GM19099 (cell line): ENCODE data around the gene SLC6A3.

Source experiments
- POLR2A ChIP-seq: IDR thresholded peaks from 3 replicates; pipeline ENCODE4 v1.6.1; 2011; ENCODE audit warnings: low read depth; ENCODE audit not compliant: insufficient read length; ENCODE audit errors: extremely low read depth

SLC6A3 gene

DNA sequence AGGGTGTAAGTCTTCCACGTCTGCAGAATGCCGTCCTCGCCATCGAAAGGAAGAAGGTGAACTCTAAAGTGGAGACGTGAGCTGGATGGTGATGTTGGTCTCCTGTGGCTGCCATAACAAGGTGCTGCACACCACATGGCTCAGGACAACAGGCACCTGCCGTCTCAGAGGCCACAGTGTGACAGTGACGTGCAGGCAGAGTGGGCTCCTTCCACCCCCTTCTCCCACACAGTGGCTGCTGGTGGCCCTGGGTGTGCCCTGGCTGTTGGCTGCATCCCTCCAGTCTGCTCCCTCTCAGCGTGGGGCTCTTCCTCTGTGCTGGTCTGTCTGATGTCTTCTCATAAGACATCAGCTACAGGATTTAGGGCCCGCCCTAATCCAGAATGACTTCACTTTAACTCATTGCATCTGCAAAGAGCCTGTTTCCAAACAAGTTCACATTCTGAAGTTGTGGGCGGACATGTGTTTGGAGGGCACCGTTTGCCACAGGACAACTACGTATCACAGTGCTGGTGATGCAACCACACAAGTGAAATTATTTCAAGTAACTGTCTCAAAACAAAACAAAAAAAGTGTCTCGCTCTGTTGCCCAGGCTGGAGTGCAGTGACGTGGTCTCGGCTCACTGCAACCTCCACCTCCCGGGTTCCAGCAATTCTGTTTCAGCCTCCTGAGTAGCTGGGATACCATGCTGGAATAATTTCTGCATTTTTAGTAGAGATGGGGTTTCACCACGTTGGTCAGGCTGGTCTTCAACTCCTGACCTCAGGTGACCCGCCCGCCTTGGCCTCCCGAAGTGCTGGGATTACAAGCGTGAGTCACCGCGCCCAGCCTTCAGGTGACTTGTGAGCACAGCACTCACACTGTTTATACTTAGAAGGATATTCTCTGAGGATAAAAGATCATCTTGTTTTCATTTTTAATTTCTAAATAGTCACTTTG, 69.1 kb downstream of the SLC6A3 start:
- TF ChIP-seq POLR2A: no peak

DNA sequence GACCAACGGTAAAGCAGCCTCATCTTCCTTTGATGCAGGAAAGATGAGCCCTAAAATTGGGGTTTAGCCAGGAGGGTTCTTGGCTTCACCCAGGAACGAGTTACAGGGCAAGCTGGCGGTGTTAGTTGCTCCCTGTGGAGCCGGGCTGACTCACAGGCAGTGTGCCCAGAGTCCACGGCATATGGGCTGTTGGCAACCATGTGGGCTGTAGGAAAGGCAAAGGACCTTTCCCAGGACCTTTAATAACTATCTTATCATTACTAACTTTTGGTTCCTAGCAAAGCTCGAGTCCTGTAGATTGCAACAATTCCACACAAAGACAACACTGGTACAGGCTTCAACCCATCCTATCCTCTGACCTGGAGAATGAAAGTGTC, 70.6 kb downstream of the SLC6A3 start:
- no peak for TF ChIP-seq POLR2A

DNA sequence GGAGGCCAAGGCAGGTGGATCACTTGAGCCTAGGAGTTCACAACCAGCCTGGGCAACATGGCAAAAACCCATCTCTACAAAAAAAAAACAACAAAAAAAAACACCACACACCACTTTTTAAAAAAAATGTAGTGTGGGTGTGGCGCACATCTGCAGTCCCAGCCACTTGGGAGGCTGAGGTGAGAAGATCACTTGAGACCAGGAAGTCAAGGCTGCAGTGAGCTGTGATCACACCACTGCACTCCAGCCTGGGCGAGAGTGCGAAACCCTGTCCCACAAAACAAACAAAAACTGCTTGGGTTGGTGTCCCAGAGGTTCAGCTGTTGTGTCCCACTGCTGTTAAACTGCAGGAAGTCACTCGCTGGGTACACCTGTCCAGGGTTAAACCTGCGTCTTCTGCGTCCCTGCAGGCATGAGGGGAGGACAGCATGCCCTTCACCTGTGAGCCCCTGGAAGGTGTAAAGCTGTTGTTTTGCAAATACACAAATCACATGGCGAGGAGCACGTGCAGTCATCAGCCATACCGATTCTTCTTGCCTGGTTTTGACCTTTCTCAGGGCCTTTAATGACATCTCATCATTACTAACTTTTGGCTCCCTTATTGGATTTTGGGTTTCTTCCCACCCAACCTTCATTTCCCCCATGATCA, 71.1 kb downstream of the SLC6A3 start:
- no peak for TF ChIP-seq POLR2A

DNA sequence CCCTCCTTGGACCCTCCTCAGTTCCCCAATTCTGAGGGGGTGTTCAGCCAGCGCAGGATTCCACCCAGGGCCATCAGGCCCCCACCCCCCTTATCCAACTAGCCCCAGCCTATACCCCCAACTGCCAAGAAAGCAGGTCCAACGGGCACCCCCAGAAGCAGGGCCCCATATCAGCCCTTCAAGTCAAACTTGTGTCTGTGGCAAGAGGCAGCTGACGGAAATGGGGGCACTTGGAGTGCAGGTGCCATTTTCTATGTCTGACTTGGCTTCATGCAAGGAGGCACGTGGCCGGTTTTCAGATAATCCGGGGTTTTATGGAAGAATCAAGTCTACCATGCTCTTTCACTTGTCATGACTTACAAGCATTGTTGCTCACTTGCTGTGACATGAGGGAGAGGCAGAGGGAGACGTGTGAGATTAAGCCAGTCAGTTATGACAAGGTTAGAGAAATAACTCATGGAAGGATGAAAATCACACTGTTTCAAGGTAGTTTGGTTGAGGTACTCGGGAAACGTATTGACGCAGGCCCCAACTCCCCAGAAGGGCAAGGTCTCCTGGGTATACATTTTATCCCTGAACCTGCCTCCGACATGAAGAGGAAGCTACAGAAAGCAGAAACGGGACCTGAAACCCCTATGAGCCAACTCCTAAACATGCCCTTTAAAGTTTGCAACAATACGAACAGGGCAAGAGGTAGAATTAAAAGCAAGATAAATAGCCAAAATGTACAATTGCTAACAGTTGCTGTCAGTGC, 73.8 kb downstream of the SLC6A3 start:
- TF ChIP-seq POLR2A: no peak

DNA sequence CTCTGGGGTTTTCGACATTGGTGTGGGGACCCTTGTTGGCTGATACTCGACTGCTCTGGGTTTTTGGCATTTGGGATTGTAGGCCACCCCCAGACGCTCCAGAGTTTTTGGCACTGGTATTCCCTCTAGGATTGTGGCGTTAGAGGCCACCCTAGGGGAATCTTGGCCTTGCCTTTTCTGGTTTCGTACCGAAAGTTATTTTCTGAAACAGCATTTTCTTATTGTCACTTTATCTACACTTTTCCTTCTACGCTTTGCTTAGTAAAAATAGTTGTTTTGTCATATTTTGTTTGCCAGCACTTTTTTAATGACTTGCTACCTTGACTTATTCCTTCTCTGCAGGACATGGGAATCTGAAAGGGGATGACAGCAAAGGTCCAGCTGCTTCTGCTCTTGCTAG, 75.2 kb downstream of the SLC6A3 start:
- TF ChIP-seq POLR2A: no peak

DNA sequence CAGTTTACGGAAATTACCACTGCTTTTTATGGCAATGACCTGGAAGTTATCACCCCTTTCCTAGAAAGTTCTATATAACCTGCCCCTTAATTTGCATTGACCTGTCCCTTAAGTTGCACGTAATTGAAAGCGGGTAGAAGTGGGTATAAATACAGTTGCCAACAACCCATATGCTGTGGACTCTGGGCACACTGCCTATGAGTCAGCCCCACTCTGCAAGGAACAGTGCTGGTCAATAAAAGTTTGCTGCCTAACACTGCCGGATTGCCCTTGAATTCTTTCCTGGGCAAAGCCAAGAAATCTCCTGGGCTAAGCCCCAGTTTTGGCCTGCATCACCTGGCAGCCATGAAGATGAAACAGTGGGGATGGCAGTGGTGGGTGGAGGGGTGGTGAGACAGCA, 76.5 kb downstream of the SLC6A3 start:
- TF ChIP-seq POLR2A: no peak

DNA sequence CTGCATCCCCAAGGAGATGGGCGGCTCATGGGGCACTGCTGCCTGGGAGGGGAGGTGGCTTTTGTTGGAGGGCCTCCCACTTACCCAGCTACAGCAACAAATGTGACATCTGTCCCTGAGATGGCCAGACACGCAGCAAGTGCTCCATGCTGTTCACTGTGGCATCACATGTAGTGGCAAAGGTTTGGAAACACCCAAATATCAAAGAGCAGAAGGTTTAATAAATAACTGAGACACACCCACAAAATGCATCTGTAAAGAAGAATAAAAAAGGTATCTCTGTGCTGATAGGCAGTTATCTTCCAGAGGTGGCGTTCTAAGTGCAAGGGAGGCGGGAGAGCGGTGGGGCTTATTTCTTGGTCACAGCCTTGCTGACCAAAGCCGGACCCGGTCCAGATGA, 77.0 kb downstream of the SLC6A3 start:
- TF ChIP-seq POLR2A: no peak

DNA sequence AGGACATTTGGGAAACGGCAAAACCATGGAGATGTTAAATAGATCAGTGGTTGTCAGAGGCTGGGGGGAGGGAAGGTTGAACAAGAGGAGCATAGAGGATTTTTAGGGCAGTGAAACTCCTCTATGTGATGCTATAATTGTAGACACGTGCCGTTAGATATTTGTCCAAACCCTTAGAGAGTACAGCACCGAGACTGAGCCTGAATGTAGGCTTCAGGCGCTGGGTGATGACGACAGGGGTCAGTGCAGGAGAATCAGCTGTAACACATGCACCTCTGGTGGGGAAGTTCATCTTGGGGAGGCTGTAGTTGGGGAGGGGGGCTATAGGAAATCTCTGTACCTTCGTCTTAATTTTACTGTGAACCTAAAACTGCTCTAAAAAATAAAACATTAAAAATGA, 78.1 kb downstream of the SLC6A3 start:
- no peak for TF ChIP-seq POLR2A

DNA sequence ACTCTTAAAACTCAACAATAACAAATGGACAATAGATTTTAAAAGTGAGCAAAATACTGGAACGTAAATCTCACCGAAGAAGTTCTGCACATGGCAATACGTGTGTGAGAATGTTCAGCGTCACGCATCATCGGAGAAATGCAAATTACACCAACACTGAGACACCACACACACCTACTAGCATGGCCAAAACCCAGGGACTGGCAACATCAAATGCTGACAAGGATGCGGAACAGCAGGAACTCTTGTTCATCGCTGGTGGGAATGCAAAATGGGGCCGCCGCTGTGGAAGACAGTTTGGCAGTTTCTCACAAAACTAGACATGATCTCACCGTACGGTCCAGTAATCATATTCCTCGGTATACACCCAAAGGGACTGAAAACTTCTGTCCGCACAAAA, 78.7 kb downstream of the SLC6A3 start:
- no peak for TF ChIP-seq POLR2A

DNA sequence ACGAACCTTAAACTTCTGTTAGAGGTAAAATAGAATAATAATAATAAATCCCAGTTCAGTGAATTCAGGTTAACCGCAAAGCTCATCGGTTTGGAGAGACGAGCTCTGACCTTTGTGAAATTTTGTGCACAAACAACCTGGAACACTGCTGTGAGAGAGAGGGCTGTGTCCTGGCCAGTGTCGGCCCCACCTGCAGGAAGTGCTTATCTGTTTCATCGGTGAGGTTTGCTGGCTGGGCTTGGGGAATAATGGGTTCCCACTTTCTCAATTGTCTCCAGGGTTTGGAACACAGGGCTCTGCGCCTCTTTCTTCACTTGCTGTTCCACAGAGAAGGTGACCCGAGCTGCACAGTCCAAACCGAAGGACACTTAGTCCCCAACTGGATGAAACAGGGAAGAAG, 81.0 kb downstream of the SLC6A3 start:
- TF ChIP-seq POLR2A: no peak

DNA sequence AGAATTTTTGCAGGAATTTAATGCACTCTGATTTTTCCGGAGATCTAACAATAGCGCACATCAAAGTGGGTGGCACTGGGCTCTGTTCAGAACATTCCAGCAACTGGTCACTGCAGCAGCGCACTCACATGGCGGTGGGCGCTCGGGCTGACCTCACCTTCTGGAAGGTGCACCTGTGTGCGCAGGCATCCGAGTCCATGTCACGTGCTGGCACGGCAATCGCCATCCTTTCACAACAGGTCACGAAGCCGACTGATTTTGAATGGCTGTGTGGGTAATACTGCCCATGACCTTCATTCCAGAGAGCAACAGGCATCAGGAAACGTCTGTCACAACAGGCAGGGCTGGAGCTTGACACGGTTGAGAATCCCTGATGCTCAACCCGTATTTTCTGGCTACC, 81.7 kb downstream of the SLC6A3 start:
- TF ChIP-seq POLR2A: no peak

DNA sequence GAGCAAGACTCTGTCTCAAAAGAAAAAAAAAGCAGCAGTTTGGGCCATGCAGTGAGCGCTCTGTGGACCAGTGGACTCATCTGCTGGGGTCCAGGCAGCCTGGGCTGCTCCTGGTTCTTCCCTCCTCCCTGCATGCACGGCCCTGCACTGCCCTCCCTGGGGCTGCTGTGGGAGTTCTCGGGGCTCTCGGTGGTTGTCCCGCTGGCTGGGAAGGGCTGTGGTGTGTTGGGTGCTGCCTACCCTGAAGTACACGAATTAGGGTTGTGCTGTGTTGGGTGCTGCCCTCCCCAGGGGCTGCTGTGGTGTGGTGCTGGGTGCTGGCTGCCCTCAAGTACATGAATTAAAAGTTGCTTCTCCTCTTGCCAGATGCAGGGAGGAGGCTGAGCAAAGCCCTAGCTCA, 82.1 kb downstream of the SLC6A3 start:
- no peak for TF ChIP-seq POLR2A

DNA sequence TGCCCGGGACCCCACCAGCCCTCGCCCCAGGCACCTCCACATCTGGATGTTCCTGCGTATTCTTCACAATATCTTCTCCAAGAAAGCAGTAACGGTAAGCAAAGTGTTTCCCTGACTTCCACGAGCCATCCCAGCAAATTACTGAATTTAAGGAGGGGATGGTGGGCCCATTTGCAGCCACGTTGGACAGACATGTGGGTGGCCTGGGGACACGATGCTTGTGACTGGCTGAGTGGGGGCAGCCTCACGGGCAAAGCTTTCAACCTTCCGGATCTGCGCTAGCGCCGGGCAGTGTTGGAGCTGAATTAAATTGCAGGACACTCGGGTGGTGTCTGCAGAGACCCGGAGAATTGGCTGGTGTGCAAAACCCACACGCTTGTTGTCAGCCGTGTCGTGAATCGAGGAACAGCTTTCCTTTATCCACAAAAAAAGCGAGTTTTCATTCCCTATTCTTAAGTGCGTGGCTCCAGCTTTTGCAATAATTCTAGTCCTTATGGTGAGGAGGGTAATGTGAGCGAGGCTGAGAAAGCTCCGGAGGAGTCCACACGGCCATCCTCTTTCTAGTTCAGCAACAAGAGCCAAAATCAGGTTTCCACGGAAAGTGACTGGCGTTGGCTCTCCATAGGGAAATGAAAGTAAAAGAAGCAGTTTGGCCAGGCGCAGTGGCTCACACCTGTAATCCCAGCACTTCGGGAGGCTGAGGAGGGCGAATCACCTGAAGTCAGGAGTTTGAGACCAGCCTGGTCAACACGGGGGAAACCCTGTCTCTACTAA, 82.8 kb downstream of the SLC6A3 start:
- no peak for TF ChIP-seq POLR2A

DNA sequence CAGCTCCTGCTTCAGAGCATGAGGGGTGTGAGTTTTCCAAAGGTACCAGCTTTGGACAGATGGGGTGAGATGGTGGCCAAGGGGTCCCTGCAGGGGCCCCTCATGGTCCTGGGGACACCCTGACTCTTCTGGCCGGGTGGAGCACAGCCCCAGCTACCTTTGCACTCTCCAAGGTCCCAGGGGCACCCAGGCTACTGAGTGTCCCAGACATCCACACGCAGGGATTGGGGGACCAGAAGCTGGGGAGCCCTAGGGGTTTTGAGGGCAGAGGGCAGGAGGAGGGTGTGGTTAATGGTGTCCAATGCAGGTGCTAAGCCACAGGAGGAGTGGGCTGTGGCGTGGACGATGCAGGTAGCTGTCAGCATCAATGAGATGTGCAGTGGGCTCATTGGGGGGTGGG, 84.4 kb downstream of the SLC6A3 start:
- TF ChIP-seq POLR2A: no peak

DNA sequence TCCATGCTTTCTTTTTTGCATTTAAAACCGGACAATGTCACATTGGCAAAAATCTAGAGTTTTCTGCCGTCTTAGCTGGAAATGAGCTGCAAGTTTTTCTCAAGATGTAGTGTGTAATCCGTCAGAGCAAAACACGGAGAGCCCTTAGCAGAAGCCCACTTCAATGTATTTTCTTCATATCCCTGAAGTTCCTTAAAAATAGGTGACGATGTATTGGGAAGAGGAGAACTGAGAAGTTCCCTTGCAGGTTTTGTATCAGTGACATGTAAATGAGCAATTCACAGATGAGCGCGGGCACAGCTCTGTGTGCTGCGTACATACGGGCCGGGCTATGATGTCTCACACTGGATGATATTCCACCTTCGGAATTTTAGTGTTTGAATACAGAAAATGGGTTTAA, 85.5 kb downstream of the SLC6A3 start:
- no peak for TF ChIP-seq POLR2A
